Heart right ventricle (tissue), 16 donors: ENCODE measurements around the gene SLC5A8. TPM values are rescaled to one million over a fixed set of nuclear protein-coding genes. Genes with fewer than 3 reads are reported as not detected.

Experiments
- ATAC-seq, 8 donors: fragments of 200-7000 bp; cut with Tn5 transposase; one replicate each; pipeline ENCODE4 v1.9.1; 2020; ENCODE audit warnings: mild to moderate bottlenecking in 8 of 8, moderate library complexity in 8 of 8, moderate number of reproducible peaks in 1 of 8
- DNase-seq, 2 donors: peaks; one replicate each; pipeline ENCODE4 v3.0.0-alpha.2; 2020
- H3K27ac ChIP-seq, 10 donors: fragments of 200-600 bp; sonication (generic) in 2 of 10; one replicate each; pipeline versions ENCODE4 v1.5.0 to v1.8.0; 2020 to 2022; ENCODE audit warnings: mild to moderate bottlenecking in 3 of 10
- H3K27me3 ChIP-seq, 7 donors: fragments of 200-600 bp; one replicate each; pipeline ENCODE4 v1.8.0; 2021 to 2022; ENCODE audit warnings: mild to moderate bottlenecking in 2 of 7
- H3K36me3 ChIP-seq, 9 donors: fragments of 200-600 bp; sonication (generic) in 1 of 9; one replicate each; pipeline versions ENCODE4 v1.5.0 to v1.8.0; 2020 to 2022; ENCODE audit warnings: mild to moderate bottlenecking in 2 of 9
- H3K4me1 ChIP-seq, 9 donors: fragments of 200-600 bp; sonication (generic) in 1 of 9; one replicate each; pipeline versions ENCODE4 v1.5.0 to v1.8.0; 2020 to 2022; ENCODE audit warnings: mild to moderate bottlenecking in 4 of 9
- H3K4me3 ChIP-seq, 10 donors: fragments of 200-600 bp; sonication (generic) in 2 of 10; one replicate each; pipeline versions ENCODE4 v1.5.0 to v1.8.0; 2020 to 2022; ENCODE audit warnings: mild to moderate bottlenecking in 7 of 10, moderate library complexity in 2 of 10
- H3K9me3 ChIP-seq, 11 donors: fragments of 200-600 bp in 10 of 11; sonication (generic) in 2 of 11; one replicate each; pipeline versions ENCODE4 v1.5.0 to v1.8.0; 2013 to 2022; ENCODE audit warnings: mild to moderate bottlenecking in 2 of 11, control low read depth in 1 of 11, moderate library complexity in 1 of 11
- CTCF ChIP-seq, 9 donors: fragments of 200-600 bp; sonication (generic) in 2 of 9; IDR thresholded peaks; one replicate each; pipeline versions ENCODE4 v1.5.0 to v1.8.0; 2021 to 2022; ENCODE audit warnings: antibody characterized with exemption in 9 of 9, mild to moderate bottlenecking in 5 of 9, moderate library complexity in 1 of 9
- WGBS, 2 donors: extraction: QIAGEN DNeasy Blood & Tissue Kit; methylation state at CpG; one replicate each; pipeline ENCODE4 v1.1.7; 2013; ENCODE audit warnings: inconsistent platforms in 1 of 2; 5-methylcytosine and 5-hydroxymethylcytosine counted together
- intact Hi-C, 10 donors: fragments of 100-400 bp; cut with DNase I; formaldehyde crosslinking; loops; one replicate each; pipeline versions ENCODE4 v1.11.1 to v1.14.2; 2022
- polyA plus RNA-seq, 2 donors: library from polyadenylated mRNA; stranded (reverse); fragments of 200-250 nt; gene quantifications; one replicate each; pipeline ENCODE4 v1.2.3, GENCODE V29; 2013
- total RNA-seq, 10 donors: library from RNA; stranded (reverse); fragmentation: NEBNext Ultra II Directional in 3 of 10; extraction: Animal tissue kit (Norgen Biotek cat#: 25700) in 3 of 10; gene quantifications; one replicate each; pipeline versions ENCODE4 v1.2.1 to v1.2.4, GENCODE V29; 2021 to 2023
- donor health status: Arrhythmogenic right ventricular cardiomyopathy.
- donor health status: ischemic (EF 13 %, LVEDD 7.1; RV severe dilation, severe dysfunction).
- donor health status: healthy with polysubstance abuse.
- donor health status: DM: no; HTN: yes; CAD: no.
- donor health status: DM: no; HTN: no; CAD: no.
- donor health status: ischemic (EF 25% LVEDD 6.9; RV normal size, moderate dysfunction).
- donor health status: ischemic (EF 25% LVEDD 5.7; RV mildly dilated, moderate dysfunction).
- donor health status: healthy.
- donor health status: DM: yes; HTN: yes; CAD: no.
- donor health status: Ischemic cardiomyopathy.
- donor health status: ischemic (EF 35%, LVEDD 5.7; RV mildly dilated, moderate dysfunction).
- donor health status: nonischemic (EF 11% LVEDD 7.7; RV severe dilation, severe dysfunction).
- donor health status: DM: yes; HTN: yes; CAD: no.
- donor health status: PGD.
- donor health status: ischemic (EF 29% LVEDD 5.4; RV normal size, mild dysfunction).
- donor health status: nonischemic (EF 23%, LVEDD 6.1; RV moderate dilation, normal function).

The SLC5A8 gene
- total and polyA plus RNA-seq, 12 donors = not detected

- TF ChIP-seq CTCF (IDR thresholded peaks at IDR 0.05) = no peak
- intact Hi-C loops = no loop called here
- Histone ChIP-seq H3K36me3 (no peaks in the 10 kb centered on the region), H3K27ac (no peak overlapping the region), H3K9me3 (peaks cover 0 to 5% (median 0%) of the 10 kb centered on the region in 11 donors), H3K4me3 (no peak overlapping the region), H3K27me3 (peaks cover 0 to 13% (median 0%) of the 10 kb centered on the region in 7 donors), H3K4me1 (no peaks in the 10 kb centered on the region)
- ATAC-seq (no peak), DNase-seq (no peak)
- WGBS, 2 donors = 92 to 96% methylated on average over 2 of the region's 2 CpGs
These were observed 6.8 kb upstream of the SLC5A8 start for GRCh38 chr12:101216810-101217209.

GRCh38 chr12:101207086-101207780, 2.8 kb downstream of the SLC5A8 start:
- Histone ChIP-seq H3K4me3 (no peak overlapping the region), H3K36me3 (no peaks in the 10 kb centered on the region), H3K9me3 (no peaks in the 10 kb centered on the region), H3K4me1 (no peaks in the 10 kb centered on the region), H3K27me3 (peaks cover 0 to 56% (median 36%) of the 10 kb centered on the region in 7 donors), H3K27ac (no peak overlapping the region)
- no peak for TF ChIP-seq CTCF (IDR thresholded peaks at IDR 0.05)
- 73 to 77% methylated on average over 5 of the region's 5 CpGs for WGBS, 2 donors
- no peak for DNase-seq
- no peak for ATAC-seq
- intact Hi-C loops = no loop called here

GRCh38 chr12:101204602-101205304, 5.3 kb downstream of the SLC5A8 start:
- H3K27me3 ChIP-seq = peaks cover 0 to 31% (median 30%) of the 10 kb centered on the region in 7 donors
- TF ChIP-seq CTCF (IDR thresholded peaks at IDR 0.05) = no peak
- WGBS, 2 donors = 66 to 76% methylated on average over 4 of the region's 4 CpGs
- H3K36me3 ChIP-seq = no peaks in the 10 kb centered on the region
- DNase-seq (no peak), ATAC-seq (no peak)
- no peaks in the 10 kb centered on the region for H3K4me1 ChIP-seq
- no peak overlapping the region for H3K4me3 ChIP-seq
- H3K27ac ChIP-seq = no peak overlapping the region
- no peaks in the 10 kb centered on the region for H3K9me3 ChIP-seq
- intact Hi-C loops = no loop called here

GRCh38 chr12:101200824-101201223, 9.2 kb downstream of the SLC5A8 start:
- no peak for TF ChIP-seq CTCF (IDR thresholded peaks at IDR 0.05)

More at GRCh38 chr12:101200824-101201223, 9.2 kb downstream of the SLC5A8 start:
- no peaks in the 10 kb centered on the region for H3K27me3 ChIP-seq
- no peak overlapping the region for H3K4me3 ChIP-seq
- H3K9me3 ChIP-seq = no peaks in the 10 kb centered on the region
- intact Hi-C loops = no loop called here
- ATAC-seq (no peak), DNase-seq (no peak)
- H3K4me1 ChIP-seq = no peaks in the 10 kb centered on the region
- no peaks in the 10 kb centered on the region for H3K36me3 ChIP-seq
- WGBS, 2 donors = 85 to 91% methylated on average over 1 of the region's 1 CpG
- H3K27ac ChIP-seq = no peak overlapping the region
